DND-41 (cell line): ENCODE measurements around the gene RFX2.

Experiments
- ATAC-seq: fragments of 200-7000 bp; cut with Tn5 transposase; 3 replicates; pipeline ENCODE4 v1.9.1; 2021; ENCODE audit warnings: low read depth; ENCODE audit not compliant: insufficient read depth
- DNase-seq: peaks from one replicate; pipeline ENCODE4 v3.0.0-alpha.2; 2020
- H2AFZ ChIP-seq: 2 replicates; pipeline ENCODE4 v1.6.0; 2012; ENCODE audit warnings: low read depth, low read length
- H3K27ac ChIP-seq: 2 replicates; pipeline ENCODE4 v1.5.1; 2012; ENCODE audit warnings: low read length, inconsistent platforms
- H3K27me3 ChIP-seq: fragments of 200-600 bp; sonication (generic); 2 replicates; pipeline ENCODE4 v1.6.0; 2012; ENCODE audit warnings: low read length, mild to moderate bottlenecking, inconsistent platforms; ENCODE audit not compliant: insufficient read depth, poor library complexity
- H3K36me3 ChIP-seq: 2 replicates; pipeline ENCODE4 v1.5.1; 2012; ENCODE audit warnings: low read length, inconsistent platforms; ENCODE audit not compliant: insufficient read depth
- H3K4me1 ChIP-seq: 2 replicates; pipeline ENCODE4 v1.5.1; 2012; ENCODE audit warnings: mild to moderate bottlenecking, low read length; ENCODE audit not compliant: insufficient read depth
- H3K4me2 ChIP-seq: 2 replicates; pipeline ENCODE4 v1.6.0; 2012; ENCODE audit warnings: mild to moderate bottlenecking, moderate library complexity, low read length, inconsistent platforms; ENCODE audit not compliant: insufficient read depth
- H3K4me3 ChIP-seq, 2 experiments: fragments of 200-600 bp in 1 of 2; shearing (Covaris generic) in 1 of 2; 2 replicates each; pipeline ENCODE4 v1.5.1; 2012 to 2016; ENCODE audit warnings: inconsistent platforms in 2 of 2, low read length in 2 of 2, mild to moderate bottlenecking in 2 of 2, low read depth in 1 of 2, moderate library complexity in 1 of 2
- H3K79me2 ChIP-seq: 2 replicates; pipeline ENCODE4 v1.6.0; 2012; ENCODE audit warnings: low read length, inconsistent platforms; ENCODE audit not compliant: insufficient read depth
- H3K9ac ChIP-seq: 2 replicates; pipeline ENCODE4 v1.6.0; 2012; ENCODE audit warnings: low read depth, mild to moderate bottlenecking, inconsistent platforms, low read length, moderate library complexity
- H3K9me3 ChIP-seq: 2 replicates; pipeline ENCODE4 v1.5.1; 2012; ENCODE audit warnings: low read length, moderate library complexity, mild to moderate bottlenecking, inconsistent platforms; ENCODE audit not compliant: insufficient read depth, severe bottlenecking
- H4K20me1 ChIP-seq: 2 replicates; pipeline ENCODE4 v1.6.0; 2012; ENCODE audit warnings: low read length; ENCODE audit not compliant: insufficient read depth
- CTCF ChIP-seq: IDR thresholded peaks from 2 replicates; pipeline ENCODE4 v1.5.1; 2012; ENCODE audit warnings: borderline replicate concordance, low read length, moderate library complexity, mild to moderate bottlenecking; ENCODE audit not compliant: poor library complexity, severe bottlenecking; ENCODE audit errors: extremely low read depth
- EZH2 ChIP-seq: IDR thresholded peaks from 3 replicates; pipeline ENCODE4 v1.6.1; 2012; ENCODE audit warnings: borderline replicate concordance, low read depth, mild to moderate bottlenecking, moderate library complexity, low read length, inconsistent platforms; ENCODE audit not compliant: severe bottlenecking

RFX2 gene

GRCh38 chr19:5977222-5977784, 133.0 kb downstream of the RFX2 start:
- ATAC-seq (peak; percentile 3), DNase-seq (no peak)
- peaks cover 40% of the 10 kb centered on the region for H3K36me3 ChIP-seq
- H3K27me3 ChIP-seq, result no peaks in the 10 kb centered on the region
- H4K20me1 ChIP-seq, result peaks cover 54% of the 10 kb centered on the region
- peaks cover 89% of the 10 kb centered on the region for H3K79me2 ChIP-seq
- peak overlapping the region; percentile 76 to 96 for H3K4me3 ChIP-seq
- TF ChIP-seq EZH2 (no peak), CTCF (no peak)
- peak overlapping the region; percentile 94 for H3K4me2 ChIP-seq
- no peaks in the 10 kb centered on the region for H3K9me3 ChIP-seq
- peak overlapping the region; percentile 83 for H2AFZ ChIP-seq
- H3K4me1 ChIP-seq, result peaks cover 66% of the 10 kb centered on the region
- H3K9ac ChIP-seq, result peak overlapping the region; percentile 95
- peak overlapping the region; percentile 89 for H3K27ac ChIP-seq

- TF ChIP-seq CTCF (no peak), EZH2 (no peak)
- peaks cover 56% of the 10 kb centered on the region for H4K20me1 ChIP-seq
- peak overlapping the region; percentile 76 to 96 for H3K4me3 ChIP-seq
- H3K79me2 ChIP-seq, result peaks cover 95% of the 10 kb centered on the region
- ATAC-seq (no peak), DNase-seq (no peak)
- H3K4me2 ChIP-seq, result peak overlapping the region; percentile 94
- peaks cover 40% of the 10 kb centered on the region for H3K36me3 ChIP-seq
- H3K27ac ChIP-seq, result peak overlapping the region; percentile 89
- H3K27me3 ChIP-seq, result no peaks in the 10 kb centered on the region
- peaks cover 71% of the 10 kb centered on the region for H3K4me1 ChIP-seq
- H3K9ac ChIP-seq, result peak overlapping the region; percentile 95
- H2AFZ ChIP-seq, result no peak overlapping the region
- no peaks in the 10 kb centered on the region for H3K9me3 ChIP-seq
Measured at GRCh38 chr19:5976768-5977167, 133.5 kb downstream of the RFX2 start.

- Histone ChIP-seq H3K36me3 (peaks cover 44% of the 10 kb centered on the region), H3K27me3 (no peaks in the 10 kb centered on the region), H3K4me1 (peaks cover 75% of the 10 kb centered on the region), H3K4me3 (peak overlapping the region in 1 of 2 experiments; percentile 5; a peak in 1 of 4 replicates), H3K4me2 (peak overlapping the region; percentile 94), H2AFZ (no peak overlapping the region), H3K79me2 (peaks cover 97% of the 10 kb centered on the region), H3K27ac (no peak overlapping the region), H4K20me1 (peaks cover 68% of the 10 kb centered on the region), H3K9me3 (no peaks in the 10 kb centered on the region), H3K9ac (no peak overlapping the region)
- ATAC-seq, result no peak
- TF ChIP-seq CTCF (no peak), EZH2 (no peak)
- DNase-seq, result no peak
Measured at GRCh38 chr19:5975388-5975728, 134.9 kb downstream of the RFX2 start.
